Osteoblast (primary cell): ENCODE measurements around the gene MFN2. TPM values are rescaled to one million over a fixed set of nuclear protein-coding genes. Genes with fewer than 3 reads are reported as not detected.

Experiments used
- DNase-seq: peaks from one replicate; pipeline ENCODE4 v3.0.0; 2011; ENCODE audit warnings: low spot score, mixed read lengths; ENCODE audit not compliant: insufficient read length; ENCODE audit errors: missing footprints
- H2AFZ ChIP-seq: 2 replicates; pipeline ENCODE4 v1.6.0; 2011; ENCODE audit warnings: mild to moderate bottlenecking, low read length
- H3K27ac ChIP-seq: 2 replicates; pipeline ENCODE4 v1.5.1; 2011; ENCODE audit warnings: mild to moderate bottlenecking, low read depth, low read length, moderate library complexity
- H3K27me3 ChIP-seq: 2 replicates; pipeline ENCODE4 v1.6.0; 2012; ENCODE audit warnings: mild to moderate bottlenecking, control low read depth, inconsistent platforms, low read length, moderate library complexity; ENCODE audit not compliant: insufficient read depth
- H3K36me3 ChIP-seq: 2 replicates; pipeline ENCODE4 v1.5.1; 2011; ENCODE audit warnings: mild to moderate bottlenecking, low read length, control low read depth, moderate library complexity; ENCODE audit not compliant: insufficient read depth
- H3K4me1 ChIP-seq: 2 replicates; pipeline ENCODE4 v1.5.1; 2011; ENCODE audit warnings: mild to moderate bottlenecking, low read length, control low read depth, moderate library complexity; ENCODE audit not compliant: insufficient read depth
- H3K4me2 ChIP-seq: 2 replicates; pipeline ENCODE4 v1.6.0; 2011; ENCODE audit warnings: mild to moderate bottlenecking, low read length; ENCODE audit not compliant: insufficient read depth
- H3K4me3 ChIP-seq: fragments of 200-600 bp; sonication (generic); 3 replicates; pipeline ENCODE4 v1.5.1; 2012; ENCODE audit warnings: mild to moderate bottlenecking, low read length, inconsistent platforms; ENCODE audit not compliant: insufficient read depth
- H3K79me2 ChIP-seq: 2 replicates; pipeline ENCODE4 v1.6.0; 2012; ENCODE audit warnings: mild to moderate bottlenecking, low read length, control low read depth, inconsistent platforms; ENCODE audit not compliant: insufficient read depth
- H3K9me3 ChIP-seq: 2 replicates; pipeline ENCODE4 v1.5.1; 2011; ENCODE audit warnings: low read depth, low read length, control low read depth
- H4K20me1 ChIP-seq: 2 replicates; pipeline ENCODE4 v1.6.0; 2012; ENCODE audit warnings: mild to moderate bottlenecking, low read length, control low read depth; ENCODE audit not compliant: insufficient read depth
- total RNA-seq: library from RNA; depleted of rRNA; stranded (reverse); fragments of >200 nt; gene quantifications from 2 replicates; pipeline ENCODE4 v1.2.3, GENCODE V29; 2012
- TF ChIP-seq, protein P1 (sequence below): IDR thresholded peaks from 2 replicates; pipeline ENCODE4 v1.5.1; 2011; ENCODE audit warnings: mild to moderate bottlenecking, low read depth, low read length, moderate library complexity; ENCODE audit errors: extremely low read depth

Gene MFN2
- total RNA-seq, 1 donor = 51.0 TPM

DNA sequence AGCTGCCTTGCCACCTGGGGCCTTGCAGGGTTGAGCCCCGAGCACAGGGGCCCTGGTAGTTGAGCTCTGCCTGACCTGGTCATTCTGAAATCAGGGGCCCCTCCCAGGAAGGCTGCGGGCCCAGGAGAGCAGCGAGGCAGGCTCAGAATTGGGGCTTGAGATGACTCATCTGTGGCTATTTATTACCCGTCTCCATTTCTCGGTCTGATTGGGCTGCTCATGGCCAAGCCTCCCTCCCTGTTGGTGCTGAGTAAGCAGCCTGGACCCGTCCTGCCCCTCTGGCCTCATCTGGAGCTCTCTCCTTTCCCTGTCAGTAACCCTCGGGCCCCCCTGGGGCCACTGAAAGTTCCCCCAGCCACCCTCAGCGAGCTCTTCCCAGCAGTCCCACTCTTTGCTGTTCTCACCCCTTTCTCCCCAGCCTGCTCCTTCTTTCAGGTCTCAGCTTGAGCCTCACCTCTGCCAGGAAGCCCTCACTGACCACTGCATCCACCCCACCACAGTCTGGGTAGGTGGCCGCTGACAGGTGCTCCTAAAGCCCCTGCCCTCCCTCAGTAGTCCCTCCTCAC lies 71.8 kb downstream of the MFN2 start:
- no peaks in the 10 kb centered on the region for H3K79me2 ChIP-seq
- peak overlapping the region; percentile 77 for H2AFZ ChIP-seq
- H3K4me2 ChIP-seq = peak overlapping the region; percentile 20
- H3K27me3 ChIP-seq = no peaks in the 10 kb centered on the region
- H3K27ac ChIP-seq = peak overlapping the region; percentile 41
- peak; percentile 99 for DNase-seq
- no peak overlapping the region for H3K4me3 ChIP-seq
- H3K9me3 ChIP-seq = no peaks in the 10 kb centered on the region
- peaks cover 19% of the 10 kb centered on the region for H3K4me1 ChIP-seq
- TF ChIP-seq, protein P1, sequence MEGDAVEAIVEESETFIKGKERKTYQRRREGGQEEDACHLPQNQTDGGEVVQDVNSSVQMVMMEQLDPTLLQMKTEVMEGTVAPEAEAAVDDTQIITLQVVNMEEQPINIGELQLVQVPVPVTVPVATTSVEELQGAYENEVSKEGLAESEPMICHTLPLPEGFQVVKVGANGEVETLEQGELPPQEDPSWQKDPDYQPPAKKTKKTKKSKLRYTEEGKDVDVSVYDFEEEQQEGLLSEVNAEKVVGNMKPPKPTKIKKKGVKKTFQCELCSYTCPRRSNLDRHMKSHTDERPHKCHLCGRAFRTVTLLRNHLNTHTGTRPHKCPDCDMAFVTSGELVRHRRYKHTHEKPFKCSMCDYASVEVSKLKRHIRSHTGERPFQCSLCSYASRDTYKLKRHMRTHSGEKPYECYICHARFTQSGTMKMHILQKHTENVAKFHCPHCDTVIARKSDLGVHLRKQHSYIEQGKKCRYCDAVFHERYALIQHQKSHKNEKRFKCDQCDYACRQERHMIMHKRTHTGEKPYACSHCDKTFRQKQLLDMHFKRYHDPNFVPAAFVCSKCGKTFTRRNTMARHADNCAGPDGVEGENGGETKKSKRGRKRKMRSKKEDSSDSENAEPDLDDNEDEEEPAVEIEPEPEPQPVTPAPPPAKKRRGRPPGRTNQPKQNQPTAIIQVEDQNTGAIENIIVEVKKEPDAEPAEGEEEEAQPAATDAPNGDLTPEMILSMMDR = no peak
- H3K36me3 ChIP-seq = no peaks in the 10 kb centered on the region
- no peaks in the 10 kb centered on the region for H4K20me1 ChIP-seq

DNA sequence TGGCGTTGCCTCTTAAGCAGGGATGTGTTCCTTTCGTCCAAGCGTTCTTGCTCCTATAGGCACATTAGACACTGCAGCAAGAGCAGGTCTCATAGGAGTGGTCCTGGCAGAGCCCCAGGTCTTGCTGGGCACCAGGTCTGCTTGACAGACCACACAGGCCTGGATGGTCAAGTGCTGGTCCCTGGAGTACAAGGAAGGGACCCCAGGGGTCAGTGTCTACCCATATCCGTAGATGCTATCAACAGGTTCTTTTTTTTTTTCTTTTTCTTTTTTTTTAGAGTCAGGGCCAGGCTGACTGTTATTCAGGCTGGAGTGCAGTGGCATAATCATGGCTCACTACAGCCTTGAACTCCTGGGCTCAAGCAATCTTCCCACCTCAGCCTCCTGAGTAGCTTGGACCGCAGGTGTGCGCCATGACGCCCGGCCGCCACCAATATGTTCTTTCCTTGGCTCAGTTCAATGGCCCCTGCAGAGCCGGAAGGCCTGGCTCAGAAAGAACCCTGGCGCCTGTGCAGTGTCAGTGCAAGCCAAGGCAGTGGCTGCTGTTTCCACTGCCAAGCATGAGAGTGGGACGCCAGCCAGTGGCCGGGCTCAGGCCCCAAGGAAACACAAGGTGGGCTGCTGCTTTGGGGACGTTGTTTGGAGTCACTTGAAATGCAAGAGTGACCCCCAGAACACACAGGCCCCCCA lies 72.9 kb downstream of the MFN2 start:
- DNase-seq = peak; percentile 51
- H4K20me1 ChIP-seq = no peaks in the 10 kb centered on the region
- TF ChIP-seq, protein P1 = peak; percentile 8
- no peak overlapping the region for H2AFZ ChIP-seq
- H3K27ac ChIP-seq = no peak overlapping the region
- no peaks in the 10 kb centered on the region for H3K79me2 ChIP-seq
- no peak overlapping the region for H3K4me3 ChIP-seq
- no peaks in the 10 kb centered on the region for H3K9me3 ChIP-seq
- H3K4me2 ChIP-seq = no peak overlapping the region
- H3K27me3 ChIP-seq = no peaks in the 10 kb centered on the region
- no peaks in the 10 kb centered on the region for H3K36me3 ChIP-seq
- H3K4me1 ChIP-seq = peaks cover 10% of the 10 kb centered on the region

DNA sequence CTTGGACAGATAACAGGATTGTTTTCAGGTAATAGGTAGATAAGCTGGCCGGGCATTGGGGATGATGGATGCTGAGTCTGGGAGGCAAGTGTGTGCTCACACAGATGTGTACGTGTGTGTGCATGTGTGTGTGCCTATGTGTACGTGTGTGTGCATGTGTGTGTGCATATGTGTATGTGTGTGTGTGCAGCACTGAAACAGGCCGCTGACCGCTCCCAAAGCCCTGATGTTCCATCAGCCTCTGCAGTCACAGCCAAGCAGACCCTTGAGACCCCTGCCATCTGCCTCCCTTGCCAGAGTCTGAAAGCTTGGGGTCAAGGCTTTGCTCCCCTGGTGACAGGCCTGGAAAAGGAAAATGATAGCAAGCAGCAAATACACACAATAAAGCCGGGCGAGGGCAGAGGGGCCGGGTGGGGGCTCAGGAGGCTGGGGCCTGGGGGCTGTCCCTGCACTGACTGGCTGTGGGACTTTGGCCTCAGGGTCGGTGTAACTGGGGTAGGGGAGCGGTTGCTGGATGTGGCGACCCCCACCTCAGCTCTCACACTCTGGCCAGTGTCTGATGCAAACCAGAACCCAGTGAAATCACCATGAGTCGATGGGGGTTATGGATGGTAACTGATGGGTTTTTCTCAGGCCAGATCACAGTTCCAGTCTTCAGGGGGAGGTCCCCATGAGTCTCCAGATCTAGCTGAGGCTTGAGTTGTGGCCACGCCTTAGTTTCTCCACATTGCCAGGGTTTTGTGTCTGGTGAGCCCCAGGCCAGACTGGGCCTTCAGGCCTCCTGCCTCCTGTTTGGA lies 73.7 kb downstream of the MFN2 start:
- no peak overlapping the region for H3K4me2 ChIP-seq
- H3K27me3 ChIP-seq = no peaks in the 10 kb centered on the region
- TF ChIP-seq, protein P1 = no peak
- H3K4me1 ChIP-seq = peaks cover 10% of the 10 kb centered on the region
- no peak overlapping the region for H3K27ac ChIP-seq
- H3K4me3 ChIP-seq = no peak overlapping the region
- H3K79me2 ChIP-seq = no peaks in the 10 kb centered on the region
- no peaks in the 10 kb centered on the region for H4K20me1 ChIP-seq
- no peaks in the 10 kb centered on the region for H3K36me3 ChIP-seq
- H2AFZ ChIP-seq = no peak overlapping the region
- peak; percentile 25 for DNase-seq
- no peaks in the 10 kb centered on the region for H3K9me3 ChIP-seq

DNA sequence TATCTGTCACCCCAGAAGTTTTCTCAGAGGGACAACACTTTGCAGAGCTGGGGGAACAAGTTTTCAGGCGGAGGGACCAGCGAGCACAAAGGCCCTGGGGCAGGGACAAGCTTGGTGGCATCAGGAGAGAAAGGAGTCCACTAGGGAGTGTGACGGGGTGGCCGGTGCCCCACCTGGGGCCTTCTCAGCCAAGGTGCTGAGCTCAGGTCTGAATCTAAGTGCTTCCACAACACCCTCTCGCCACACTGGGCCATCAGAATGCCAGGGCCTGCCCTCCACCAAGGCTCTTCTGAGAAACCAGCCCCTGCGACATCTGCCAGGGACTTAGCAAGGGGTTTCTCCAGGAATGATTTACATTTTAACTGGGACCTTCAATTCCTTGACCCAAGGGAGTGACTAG lies 75.0 kb downstream of the MFN2 start:
- no peaks in the 10 kb centered on the region for H3K79me2 ChIP-seq
- peak; percentile 21 for DNase-seq
- H2AFZ ChIP-seq = no peak overlapping the region
- no peaks in the 10 kb centered on the region for H3K36me3 ChIP-seq
- peaks cover 6% of the 10 kb centered on the region for H3K27me3 ChIP-seq
- H3K4me3 ChIP-seq = no peak overlapping the region
- H3K4me2 ChIP-seq = no peak overlapping the region
- TF ChIP-seq, protein P1 = no peak
- H3K4me1 ChIP-seq = peaks cover 10% of the 10 kb centered on the region
- H3K9me3 ChIP-seq = no peaks in the 10 kb centered on the region
- no peak overlapping the region for H3K27ac ChIP-seq
- H4K20me1 ChIP-seq = no peaks in the 10 kb centered on the region
